MM.1S (cell line): ENCODE data around the gene PEDS1.

Experiments used
- EZH2 ChIP-seq: fragments of 300-600 bp; sonication (generic); optimal IDR thresholded peaks from 2 replicates; pipeline ENCODE3; 2017; ENCODE audit warnings: low read depth, mild to moderate bottlenecking, antibody characterized with exemption, low read length, mixed read lengths
- TF ChIP-seq, protein P1 (sequence below): fragments of 300-600 bp; sonication (generic); IDR thresholded peaks from 2 replicates; pipeline ENCODE4 v1.5.1; 2016; ENCODE audit warnings: antibody characterized with exemption, low read length, mixed read lengths

DNA sequence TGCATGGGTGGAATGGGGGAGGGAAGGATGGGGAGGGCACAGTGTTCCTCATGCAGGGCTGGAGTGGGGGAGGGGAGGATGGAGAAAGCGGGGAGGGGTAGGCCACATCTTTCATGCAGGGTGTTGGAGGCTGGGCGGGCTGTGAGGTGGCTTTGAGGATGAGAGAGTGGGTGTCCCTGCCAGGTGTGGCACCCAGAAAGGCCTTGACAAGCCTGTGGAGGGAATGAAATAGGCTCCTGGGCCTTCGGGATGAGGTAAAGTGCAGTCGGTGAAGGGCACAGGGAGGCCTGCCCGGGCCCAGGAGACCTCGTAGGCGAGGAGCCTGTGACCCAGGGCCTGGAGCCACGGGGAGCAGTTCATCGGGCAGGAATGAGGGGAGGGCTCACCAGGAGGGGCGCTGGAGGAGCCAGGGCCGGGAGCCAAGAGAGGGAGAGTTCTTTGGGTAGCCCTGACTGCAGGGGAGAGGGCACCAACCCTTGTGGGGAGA is 44.7 kb upstream of the PEDS1 start:
- TF ChIP-seq, protein P1, sequence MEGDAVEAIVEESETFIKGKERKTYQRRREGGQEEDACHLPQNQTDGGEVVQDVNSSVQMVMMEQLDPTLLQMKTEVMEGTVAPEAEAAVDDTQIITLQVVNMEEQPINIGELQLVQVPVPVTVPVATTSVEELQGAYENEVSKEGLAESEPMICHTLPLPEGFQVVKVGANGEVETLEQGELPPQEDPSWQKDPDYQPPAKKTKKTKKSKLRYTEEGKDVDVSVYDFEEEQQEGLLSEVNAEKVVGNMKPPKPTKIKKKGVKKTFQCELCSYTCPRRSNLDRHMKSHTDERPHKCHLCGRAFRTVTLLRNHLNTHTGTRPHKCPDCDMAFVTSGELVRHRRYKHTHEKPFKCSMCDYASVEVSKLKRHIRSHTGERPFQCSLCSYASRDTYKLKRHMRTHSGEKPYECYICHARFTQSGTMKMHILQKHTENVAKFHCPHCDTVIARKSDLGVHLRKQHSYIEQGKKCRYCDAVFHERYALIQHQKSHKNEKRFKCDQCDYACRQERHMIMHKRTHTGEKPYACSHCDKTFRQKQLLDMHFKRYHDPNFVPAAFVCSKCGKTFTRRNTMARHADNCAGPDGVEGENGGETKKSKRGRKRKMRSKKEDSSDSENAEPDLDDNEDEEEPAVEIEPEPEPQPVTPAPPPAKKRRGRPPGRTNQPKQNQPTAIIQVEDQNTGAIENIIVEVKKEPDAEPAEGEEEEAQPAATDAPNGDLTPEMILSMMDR = no peak
- TF ChIP-seq EZH2 = no peak
